Bronchial epithelial cell (primary cell): ENCODE measurements around the gene GIGYF1. TPM values are rescaled to one million over a fixed set of nuclear protein-coding genes. Genes with fewer than 3 reads are reported as not detected.

Experiments used
- DNase-seq: peaks from one replicate; pipeline ENCODE4 v3.0.0-alpha.2; 2010; ENCODE audit warnings: low read depth
- FAIRE-seq: peaks from 2 replicates; lab custom pipeline; 2011; peaks lifted over from hg19 to GRCh38; lab: Jason Lieb, UNC
- H3K27me3 ChIP-seq: 2 replicates; pipeline ENCODE4 v1.5.1; 2011; ENCODE audit warnings: low read length; ENCODE audit not compliant: control insufficient read depth, insufficient read depth
- H3K36me3 ChIP-seq: 2 replicates; pipeline ENCODE4 v1.5.1; 2011; ENCODE audit warnings: low read length; ENCODE audit not compliant: control insufficient read depth, insufficient read depth
- H3K4me3 ChIP-seq: 2 replicates; pipeline ENCODE4 v1.5.1; 2011; ENCODE audit warnings: mild to moderate bottlenecking, low read depth, low read length, control low read depth
- CTCF ChIP-seq: IDR thresholded peaks from 2 replicates; pipeline ENCODE4 v1.5.1; 2011; ENCODE audit warnings: mild to moderate bottlenecking, moderate library complexity, low read length, control low read depth, inconsistent platforms; ENCODE audit not compliant: insufficient read depth, severe bottlenecking
- total RNA-seq: library from RNA; depleted of rRNA; stranded (reverse); fragments of >200 nt; gene quantifications from 2 replicates; pipeline ENCODE4 v1.2.1, GENCODE V29; 2014

GIGYF1 gene
- total RNA-seq, 1 donor from 2014 or later: 14.2 TPM

GRCh38 chr7:100687751-100688300 lies 6.2 kb downstream of the GIGYF1 start:
- Histone ChIP-seq H3K36me3 (peaks cover 33% of the 10 kb centered on the region), H3K4me3 (no peak overlapping the region), H3K27me3 (no peaks in the 10 kb centered on the region)
- no peak for FAIRE-seq
- DNase-seq: no peak
- no peak for TF ChIP-seq CTCF

GRCh38 chr7:100687261-100687660 lies 6.8 kb downstream of the GIGYF1 start:
- DNase-seq (no peak), FAIRE-seq (no peak)
- TF ChIP-seq CTCF: no peak
- H3K36me3 ChIP-seq: peaks cover 35% of the 10 kb centered on the region
- no peaks in the 10 kb centered on the region for H3K27me3 ChIP-seq
- no peak overlapping the region for H3K4me3 ChIP-seq

GRCh38 chr7:100686822-100687211 lies 7.2 kb downstream of the GIGYF1 start:
- Histone ChIP-seq H3K4me3 (no peak overlapping the region), H3K27me3 (no peaks in the 10 kb centered on the region), H3K36me3 (peaks cover 36% of the 10 kb centered on the region)
- DNase-seq: no peak
- no peak for FAIRE-seq
- no peak for TF ChIP-seq CTCF

- no peak for TF ChIP-seq CTCF
- Histone ChIP-seq H3K4me3 (no peak overlapping the region), H3K27me3 (no peaks in the 10 kb centered on the region), H3K36me3 (peaks cover 40% of the 10 kb centered on the region)
- FAIRE-seq (no peak), DNase-seq (no peak)
Measured at GRCh38 chr7:100686201-100686821, 7.7 kb downstream of the GIGYF1 start.

GRCh38 chr7:100685631-100686145 lies 8.4 kb downstream of the GIGYF1 start:
- H3K36me3 ChIP-seq: peaks cover 38% of the 10 kb centered on the region
- DNase-seq: no peak
- FAIRE-seq: no peak

More at GRCh38 chr7:100685631-100686145, 8.4 kb downstream of the GIGYF1 start:
- no peak for TF ChIP-seq CTCF
- Histone ChIP-seq H3K27me3 (no peaks in the 10 kb centered on the region), H3K4me3 (no peak overlapping the region)
